Stomach (tissue), 4 donors: ENCODE data around the gene NUDT8.
"Not testable (repeated sequence)": the region's sequence is repeated elsewhere in the genome, so short reads cannot be mapped to it uniquely, and the experiment has no call there.

Experiments
- POLR2A ChIP-seq, 4 donors: fragments of 450-650 bp; IDR thresholded peaks; one replicate each; pipeline ENCODE4 v1.6.1; 2016; ENCODE audit warnings: antibody characterized with exemption in 4 of 4, control low read depth in 2 of 4, mild to moderate bottlenecking in 1 of 4, moderate library complexity in 1 of 4
- POLR2AphosphoS5 ChIP-seq, 3 donors: sonication (generic); formaldehyde crosslinking; IDR thresholded peaks; one replicate each; pipeline ENCODE4 v1.6.1; 2016; ENCODE audit warnings: antibody characterized with exemption in 3 of 3
- TF ChIP-seq, protein P1 (sequence below), 7 experiments: fragments of 450-650 bp in 4 of 7; fragments of 200-600 bp in 3 of 7; sonication (generic) in 3 of 7; IDR thresholded peaks; one replicate each; pipeline ENCODE4 v1.5.1; 2016 to 2019; ENCODE audit warnings: antibody characterized with exemption in 7 of 7, control low read depth in 2 of 7, mild to moderate bottlenecking in 1 of 7

DNA sequence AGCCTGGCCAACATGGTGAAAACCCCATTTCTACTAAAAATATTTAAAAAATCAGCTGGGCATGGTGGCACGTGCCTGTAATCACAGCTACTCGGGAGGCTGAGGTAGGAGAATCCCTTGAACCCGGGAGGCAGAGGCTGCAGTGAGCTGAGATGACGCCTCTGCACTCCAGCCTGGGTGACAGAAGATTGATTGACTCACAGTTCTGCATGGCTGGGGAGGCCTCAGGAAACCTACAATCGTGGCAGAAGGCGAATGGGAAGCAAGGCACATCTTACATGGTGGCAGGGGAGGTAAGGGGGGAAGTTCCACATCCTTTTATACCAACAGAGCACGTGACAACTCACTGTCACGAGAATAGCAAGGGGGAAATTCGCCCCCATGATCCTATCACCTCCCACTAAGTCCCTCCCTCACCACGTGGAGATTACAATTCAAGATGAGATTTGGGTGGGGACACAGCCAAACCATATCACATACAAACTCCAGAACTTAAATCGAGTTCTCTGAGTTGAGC, 40.8 kb downstream of the NUDT8 start:
- TF ChIP-seq, protein P1, sequence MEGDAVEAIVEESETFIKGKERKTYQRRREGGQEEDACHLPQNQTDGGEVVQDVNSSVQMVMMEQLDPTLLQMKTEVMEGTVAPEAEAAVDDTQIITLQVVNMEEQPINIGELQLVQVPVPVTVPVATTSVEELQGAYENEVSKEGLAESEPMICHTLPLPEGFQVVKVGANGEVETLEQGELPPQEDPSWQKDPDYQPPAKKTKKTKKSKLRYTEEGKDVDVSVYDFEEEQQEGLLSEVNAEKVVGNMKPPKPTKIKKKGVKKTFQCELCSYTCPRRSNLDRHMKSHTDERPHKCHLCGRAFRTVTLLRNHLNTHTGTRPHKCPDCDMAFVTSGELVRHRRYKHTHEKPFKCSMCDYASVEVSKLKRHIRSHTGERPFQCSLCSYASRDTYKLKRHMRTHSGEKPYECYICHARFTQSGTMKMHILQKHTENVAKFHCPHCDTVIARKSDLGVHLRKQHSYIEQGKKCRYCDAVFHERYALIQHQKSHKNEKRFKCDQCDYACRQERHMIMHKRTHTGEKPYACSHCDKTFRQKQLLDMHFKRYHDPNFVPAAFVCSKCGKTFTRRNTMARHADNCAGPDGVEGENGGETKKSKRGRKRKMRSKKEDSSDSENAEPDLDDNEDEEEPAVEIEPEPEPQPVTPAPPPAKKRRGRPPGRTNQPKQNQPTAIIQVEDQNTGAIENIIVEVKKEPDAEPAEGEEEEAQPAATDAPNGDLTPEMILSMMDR (IDR thresholded peaks at IDR 0.05), result not testable (repeated sequence)
- not testable (repeated sequence) for TF ChIP-seq POLR2A, POLR2AphosphoS5 (IDR thresholded peaks at IDR 0.05)
